T-helper 2 cell treated with Interferon-gamma antibody and Interleukin-4, amounts not matched to agents 5 μg/mL and 100 μg/mL, for 36 hours (primary cell): ENCODE measurements around the gene CDO1.
"Not testable (repeated sequence)": the region's sequence is repeated elsewhere in the genome, so short reads cannot be mapped to it uniquely, and the experiment has no call there.

Source experiments
- DNase-seq: peaks from one replicate; pipeline ENCODE4 v3.0.0; 2021; ENCODE audit warnings: low spot score
- H3K27ac Mint-ChIP-seq: one replicate; pipeline ENCODE4 v1.8.0; 2021; ENCODE audit warnings: mild to moderate bottlenecking, mixed read lengths
- H3K27me3 Mint-ChIP-seq: one replicate; pipeline ENCODE4 v1.8.0; 2021; ENCODE audit warnings: low read depth, mixed read lengths
- H3K36me3 Mint-ChIP-seq: one replicate; pipeline ENCODE4 v1.8.0; 2021; ENCODE audit warnings: low read depth, mixed read lengths
- H3K4me1 Mint-ChIP-seq: one replicate; pipeline ENCODE4 v1.8.0; 2021; ENCODE audit warnings: low read depth, mixed read lengths
- H3K4me3 Mint-ChIP-seq: one replicate; pipeline ENCODE4 v1.8.0; 2022; ENCODE audit warnings: mild to moderate bottlenecking, moderate library complexity, mixed read lengths
- H3K9me3 Mint-ChIP-seq: one replicate; pipeline ENCODE4 v1.8.0; 2021; ENCODE audit warnings: mixed read lengths

The CDO1 gene

DNA sequence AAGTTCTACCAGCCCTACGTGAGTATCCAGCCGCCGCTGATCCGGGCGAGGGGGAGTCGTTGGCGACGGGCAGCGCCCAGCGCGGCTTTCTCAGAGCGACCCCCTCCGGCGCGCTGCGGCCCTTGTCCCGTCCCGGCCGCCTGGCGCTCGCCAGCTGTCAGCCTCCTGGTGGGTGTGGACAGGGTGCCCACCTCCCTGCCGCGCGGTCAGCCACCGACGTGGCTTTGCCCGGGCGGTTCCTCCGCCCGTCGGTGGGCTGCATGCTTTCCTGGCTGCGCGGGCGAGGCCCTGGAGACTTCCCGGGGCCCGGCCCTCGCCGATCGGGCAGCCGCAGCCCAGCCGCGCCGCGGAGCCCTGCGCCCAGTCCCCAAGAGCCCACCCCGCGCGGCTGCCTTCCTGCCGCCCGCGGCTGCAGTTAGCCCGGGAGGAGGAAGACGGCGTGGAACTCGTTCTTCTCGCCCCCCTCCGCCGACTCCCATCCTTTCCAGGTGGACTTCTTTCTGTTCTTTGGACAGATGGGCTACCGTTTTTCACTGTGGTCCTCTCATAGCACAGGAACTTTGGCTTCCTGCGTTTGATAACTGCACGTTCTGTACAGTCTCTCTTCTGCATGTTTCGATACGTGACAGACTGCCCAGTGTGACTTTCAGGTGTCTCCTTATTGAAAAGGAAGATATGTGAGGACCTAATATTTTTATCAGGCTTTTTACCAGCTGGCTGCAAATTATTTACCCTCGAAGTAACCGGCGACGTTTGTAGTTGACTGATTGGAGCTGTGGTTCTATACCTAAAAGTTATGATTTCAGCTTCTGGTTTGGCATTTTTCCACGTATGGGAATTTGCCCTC is 25.9 kb upstream of the CDO1 start:
- no peak for DNase-seq
- no peaks in the 10 kb centered on the region for H3K9me3 Mint-ChIP-seq
- peaks cover 39% of the 10 kb centered on the region for H3K4me1 Mint-ChIP-seq
- no peaks in the 10 kb centered on the region for H3K27me3 Mint-ChIP-seq
- peak overlapping the region; percentile 97 for H3K4me3 Mint-ChIP-seq
- peaks cover 25% of the 10 kb centered on the region for H3K36me3 Mint-ChIP-seq
- peak overlapping the region; percentile 94 for H3K27ac Mint-ChIP-seq

DNA sequence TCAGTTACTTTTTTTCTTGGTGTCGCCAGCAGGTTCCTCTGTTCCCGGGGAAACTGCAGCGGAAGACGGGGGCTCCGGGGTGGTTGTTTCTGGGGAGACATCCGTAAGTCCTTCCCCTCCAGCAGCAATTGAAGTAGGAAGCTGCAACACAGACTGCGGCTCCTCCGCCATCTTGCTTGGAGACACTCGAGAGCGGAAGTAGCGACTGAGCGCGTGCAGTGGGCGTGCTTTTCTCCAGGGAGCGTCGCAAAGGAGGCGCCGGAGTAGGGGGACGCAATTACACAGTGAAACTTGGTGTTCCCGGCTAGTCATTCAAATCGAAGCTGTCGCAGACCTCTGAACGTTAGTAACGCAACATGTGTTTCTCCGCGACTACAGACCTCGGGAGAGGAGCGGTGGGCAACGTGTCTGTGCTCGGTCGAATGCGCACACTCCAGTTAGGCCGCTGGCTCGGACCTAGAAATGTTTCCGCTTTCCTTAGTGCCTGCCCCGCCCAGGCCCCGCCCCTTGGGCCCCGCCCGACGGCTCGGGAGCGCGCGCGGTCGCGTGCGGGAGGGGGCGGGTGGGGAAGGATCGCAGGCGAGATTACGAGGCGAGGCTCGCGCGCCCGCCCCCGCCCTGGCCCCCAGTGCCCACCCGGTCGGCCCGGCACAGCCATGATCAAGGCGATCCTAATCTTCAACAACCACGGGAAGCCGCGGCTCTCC is 25.1 kb upstream of the CDO1 start, which contains the start of the genes AP3S1 and ATG12:
AP3S1 (plus strand) TSS at position 554 of the 707 bp plus-strand sequence; CDS start at position 657, 103 bp downstream.
ATG12 (minus strand) TSS at position 184 of the 707 bp plus-strand sequence; CDS start at position 171, 13 bp downstream.
- Mint-ChIP-seq H3K27ac (peak within 1 kb of the TSS; percentile 99), H3K27me3 (no peaks in the 10 kb centered on the region), H3K4me3 (peak within 1 kb of the TSS; percentile 97), H3K9me3 (no peaks in the 10 kb centered on the region), H3K36me3 (peaks cover 30% of the 10 kb centered on the region), H3K4me1 (peaks cover 39% of the 10 kb centered on the region)
- DNase-seq, result peak; percentile 89

DNA sequence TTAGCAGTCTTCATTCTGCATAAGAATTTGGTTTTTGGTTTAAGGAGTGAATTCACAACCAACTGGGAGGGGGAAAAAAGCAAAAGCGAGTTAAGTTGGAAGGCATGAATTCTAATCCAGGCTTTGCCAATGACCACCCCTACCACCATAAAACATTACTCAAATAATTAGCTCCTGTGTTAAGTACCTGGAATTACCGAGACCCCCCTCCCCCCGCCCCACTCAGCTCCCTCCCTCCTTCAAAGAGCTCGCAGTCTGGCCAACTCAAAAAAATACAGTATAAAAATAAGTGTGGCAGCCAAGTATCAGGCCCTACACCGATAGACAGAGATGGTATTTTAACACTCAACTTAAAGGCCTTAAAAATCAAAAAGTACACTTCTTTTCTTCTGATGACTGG is 24.4 kb upstream of the CDO1 start:
- peak overlapping the region; percentile 99 for H3K27ac Mint-ChIP-seq
- H3K36me3 Mint-ChIP-seq, result peaks cover 35% of the 10 kb centered on the region
- H3K4me3 Mint-ChIP-seq, result peak overlapping the region; percentile 97
- no peaks in the 10 kb centered on the region for H3K27me3 Mint-ChIP-seq
- H3K4me1 Mint-ChIP-seq, result peaks cover 39% of the 10 kb centered on the region
- no peak for DNase-seq
- no peaks in the 10 kb centered on the region for H3K9me3 Mint-ChIP-seq

DNA sequence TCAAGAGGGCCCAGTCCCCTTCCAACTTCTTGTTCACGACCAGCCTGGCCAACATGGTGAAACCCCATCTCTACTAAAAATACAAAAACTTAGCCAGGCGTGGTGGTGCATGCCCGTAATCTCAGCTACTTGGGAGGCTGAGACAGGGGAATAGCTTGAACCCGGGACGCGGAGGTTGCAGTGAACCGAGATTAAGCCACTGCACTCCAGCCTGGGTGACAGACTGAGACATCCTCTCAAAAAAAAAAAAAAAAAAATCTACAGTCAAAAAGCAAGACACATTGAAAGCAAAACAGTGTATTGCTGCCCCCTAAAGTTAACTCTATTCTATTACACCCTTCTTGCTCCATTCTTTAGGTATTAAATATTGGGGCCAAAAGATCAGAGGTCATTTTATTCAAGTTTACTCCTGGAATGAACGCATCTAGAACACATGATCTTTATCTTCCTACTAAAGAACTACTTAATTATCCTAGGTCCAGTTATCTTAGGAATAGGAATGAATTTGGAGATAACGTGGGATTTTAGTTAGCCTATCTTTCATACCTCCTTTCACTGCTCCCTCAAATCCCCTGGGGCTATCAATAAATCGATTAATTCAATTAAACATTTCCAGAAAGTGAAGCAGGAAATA is 22.5 kb upstream of the CDO1 start:
- DNase-seq, result no peak
- Mint-ChIP-seq H3K27ac (no peak overlapping the region), H3K9me3 (no peaks in the 10 kb centered on the region), H3K36me3 (peaks cover 50% of the 10 kb centered on the region), H3K4me1 (peaks cover 33% of the 10 kb centered on the region), H3K4me3 (peak overlapping the region; percentile 97), H3K27me3 (no peaks in the 10 kb centered on the region)

DNA sequence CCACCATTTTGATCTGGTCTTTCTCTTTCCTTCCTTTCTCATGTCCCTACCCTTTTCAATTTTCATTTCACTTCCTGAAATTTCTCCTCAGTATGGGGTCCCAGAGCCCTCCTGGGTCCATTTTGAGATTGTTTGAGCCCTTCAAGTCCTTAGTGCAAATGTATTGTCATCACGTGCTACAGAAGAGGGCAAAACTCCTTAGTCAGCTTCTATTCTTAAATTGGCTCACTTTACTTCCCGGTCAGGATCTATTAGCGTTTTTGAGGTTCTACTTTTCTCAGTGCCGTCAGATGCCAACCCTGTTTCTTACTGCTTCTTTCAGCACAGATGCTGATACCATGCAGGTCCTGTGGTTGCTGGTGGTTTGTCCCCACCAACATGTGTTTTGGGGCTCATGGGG is 19.0 kb upstream of the CDO1 start:
- Mint-ChIP-seq H3K4me3 (no peak overlapping the region), H3K36me3 (peaks cover 62% of the 10 kb centered on the region), H3K9me3 (no peaks in the 10 kb centered on the region), H3K27me3 (no peaks in the 10 kb centered on the region), H3K27ac (no peak overlapping the region), H3K4me1 (peaks cover 24% of the 10 kb centered on the region)
- DNase-seq, result no peak

DNA sequence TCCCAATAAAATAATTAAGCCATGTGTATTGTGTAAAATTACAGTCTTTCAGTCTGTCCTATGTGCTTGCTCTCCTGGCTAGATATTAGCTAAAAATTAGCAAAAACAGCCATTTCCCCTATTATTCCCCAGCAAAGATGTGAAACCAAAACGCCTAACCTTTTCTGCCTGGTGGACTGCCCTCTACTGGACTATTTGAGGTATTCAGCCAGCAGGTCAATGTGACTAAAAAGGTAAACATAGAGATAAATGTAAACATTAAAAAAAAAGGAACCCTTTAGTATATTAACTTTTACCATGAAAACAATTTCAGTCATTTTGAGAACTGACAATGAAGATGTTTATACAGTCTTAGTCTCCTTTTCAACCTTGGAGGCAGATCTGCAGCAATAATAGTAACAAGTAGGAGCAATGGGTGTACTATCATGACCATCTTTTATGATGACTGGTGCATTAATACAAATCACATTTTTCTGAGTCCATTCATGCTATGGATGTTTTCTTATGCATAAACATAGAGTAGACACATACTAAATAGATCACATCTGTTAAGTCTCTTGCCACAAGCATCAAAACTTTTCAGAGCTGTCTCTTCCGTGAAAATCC is 14.8 kb upstream of the CDO1 start:
- Mint-ChIP-seq H3K27me3 (no peaks in the 10 kb centered on the region), H3K36me3 (peaks cover 60% of the 10 kb centered on the region), H3K4me3 (no peak overlapping the region), H3K4me1 (peaks cover 4% of the 10 kb centered on the region), H3K9me3 (peaks cover 6% of the 10 kb centered on the region), H3K27ac (no peak overlapping the region)
- no peak for DNase-seq

DNA sequence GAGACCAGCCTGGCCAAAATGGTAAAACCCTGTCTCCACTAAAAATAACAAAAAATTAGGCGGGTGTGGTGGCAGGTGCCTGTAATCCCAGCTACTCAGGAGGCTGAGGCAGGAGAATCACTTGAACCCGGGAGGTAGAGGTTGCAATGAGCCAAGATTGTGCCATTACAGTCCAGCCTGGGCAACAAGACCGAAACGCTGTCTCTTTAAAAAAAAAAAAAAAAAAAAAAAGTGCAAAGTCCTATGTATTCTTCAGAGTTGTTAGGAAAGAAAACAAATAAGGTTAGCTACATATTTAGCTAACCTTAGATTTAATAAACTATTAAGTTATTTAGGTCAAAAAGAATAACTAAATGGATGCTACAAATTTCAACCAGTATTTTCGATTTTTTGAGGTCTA is 13.5 kb upstream of the CDO1 start:
- Mint-ChIP-seq H3K27me3 (no peaks in the 10 kb centered on the region), H3K4me3 (no peak overlapping the region), H3K27ac (no peak overlapping the region), H3K4me1 (peaks cover 4% of the 10 kb centered on the region), H3K9me3 (peaks cover 8% of the 10 kb centered on the region), H3K36me3 (peaks cover 49% of the 10 kb centered on the region)
- no peak for DNase-seq

DNA sequence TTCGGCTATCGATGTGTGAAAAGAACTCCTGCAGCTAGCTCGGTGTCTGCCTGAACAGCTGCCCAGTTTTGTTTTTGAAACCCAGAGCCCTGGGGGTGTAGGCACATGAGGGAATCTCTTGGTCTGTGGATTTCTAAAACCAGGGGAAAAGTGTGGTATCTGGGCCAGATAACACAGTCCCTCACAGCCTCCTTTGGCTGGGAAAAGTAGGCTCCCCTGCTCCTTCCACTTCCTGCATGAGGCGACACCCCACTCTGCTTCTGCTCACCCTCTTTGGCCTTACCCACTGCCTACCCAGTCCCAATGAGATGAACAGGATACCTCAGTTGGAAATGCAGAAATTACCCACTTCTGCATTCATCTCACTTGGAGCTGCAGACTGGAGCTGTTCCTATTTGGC is 9.5 kb upstream of the CDO1 start:
- H3K27me3 Mint-ChIP-seq, result peaks cover 17% of the 10 kb centered on the region
- peaks cover 20% of the 10 kb centered on the region for H3K9me3 Mint-ChIP-seq
- DNase-seq, result no peak
- H3K4me3 Mint-ChIP-seq, result no peak overlapping the region
- H3K4me1 Mint-ChIP-seq, result no peaks in the 10 kb centered on the region
- no peak overlapping the region for H3K27ac Mint-ChIP-seq
- peaks cover 28% of the 10 kb centered on the region for H3K36me3 Mint-ChIP-seq

DNA sequence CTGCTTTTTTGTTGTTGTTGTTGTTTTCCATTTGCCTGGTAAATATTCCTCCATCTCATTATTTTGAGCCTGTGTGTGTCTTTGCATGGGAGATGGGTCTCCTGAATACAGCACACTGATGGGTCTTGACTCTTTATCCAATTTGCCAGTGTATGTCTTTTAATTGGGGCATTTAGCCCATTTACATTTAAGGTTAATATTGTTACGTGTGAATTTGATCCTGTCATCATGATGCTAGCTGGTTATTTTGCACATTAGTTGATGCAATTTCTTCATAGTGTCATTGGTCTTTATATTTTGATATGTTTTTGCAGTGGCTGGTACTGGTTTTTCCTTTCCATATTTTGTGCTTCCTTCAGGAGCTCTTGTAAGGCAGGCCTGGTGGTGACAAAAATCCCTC is 8.5 kb upstream of the CDO1 start:
- H3K9me3 Mint-ChIP-seq, result peaks cover 20% of the 10 kb centered on the region
- not testable (repeated sequence) for DNase-seq, H3K4me1 Mint-ChIP-seq, H3K27ac Mint-ChIP-seq, H3K4me3 Mint-ChIP-seq
- peaks cover 25% of the 10 kb centered on the region for H3K36me3 Mint-ChIP-seq
- H3K27me3 Mint-ChIP-seq, result peaks cover 25% of the 10 kb centered on the region

DNA sequence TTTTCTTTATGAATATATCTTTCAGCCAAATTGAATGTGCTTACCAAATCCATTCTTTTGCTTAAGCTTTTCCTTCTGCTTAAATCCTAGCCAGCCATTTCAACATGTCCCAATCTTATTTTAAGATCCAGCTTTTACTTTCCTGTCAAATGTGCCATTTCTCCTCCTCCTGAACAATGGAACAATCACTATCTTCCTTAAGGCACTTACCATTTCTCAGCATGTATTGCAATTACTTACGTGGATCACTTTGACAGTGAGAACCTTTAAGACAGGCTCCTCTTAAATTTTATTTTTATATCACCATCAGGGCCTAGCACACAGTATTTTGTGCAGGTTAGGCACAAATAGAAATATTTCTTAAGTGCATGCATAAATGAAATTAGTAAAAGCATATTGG is 4.4 kb upstream of the CDO1 start:
- Mint-ChIP-seq H3K27me3 (peaks cover 56% of the 10 kb centered on the region), H3K9me3 (peaks cover 13% of the 10 kb centered on the region), H3K4me3 (no peak overlapping the region), H3K36me3 (no peaks in the 10 kb centered on the region), H3K27ac (no peak overlapping the region), H3K4me1 (peaks cover 4% of the 10 kb centered on the region)
- DNase-seq, result no peak

DNA sequence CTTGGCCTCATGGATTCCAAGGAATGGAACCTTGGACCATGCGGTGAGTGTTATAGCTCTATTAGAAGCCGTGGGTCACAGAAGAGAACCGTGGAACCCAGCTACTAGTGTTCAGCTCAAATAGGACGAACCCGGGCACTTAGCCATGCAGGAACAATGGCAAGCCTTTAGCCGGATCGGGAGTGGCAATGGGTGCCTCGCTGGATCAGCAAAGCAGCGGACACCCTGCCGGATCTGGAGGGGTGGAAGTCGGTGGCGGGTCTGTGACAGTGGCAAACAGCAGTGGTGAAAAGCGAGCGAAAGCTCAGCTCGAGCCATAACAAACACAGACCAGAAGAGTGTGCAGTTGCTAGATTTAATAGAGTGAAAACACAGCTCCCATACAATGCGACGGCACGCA is 2.4 kb upstream of the CDO1 start:
- Mint-ChIP-seq H3K4me1 (peaks cover 19% of the 10 kb centered on the region), H3K27ac (no peak overlapping the region), H3K9me3 (peaks cover 7% of the 10 kb centered on the region), H3K4me3 (no peak overlapping the region), H3K27me3 (peaks cover 73% of the 10 kb centered on the region), H3K36me3 (no peaks in the 10 kb centered on the region)
- no peak for DNase-seq

DNA sequence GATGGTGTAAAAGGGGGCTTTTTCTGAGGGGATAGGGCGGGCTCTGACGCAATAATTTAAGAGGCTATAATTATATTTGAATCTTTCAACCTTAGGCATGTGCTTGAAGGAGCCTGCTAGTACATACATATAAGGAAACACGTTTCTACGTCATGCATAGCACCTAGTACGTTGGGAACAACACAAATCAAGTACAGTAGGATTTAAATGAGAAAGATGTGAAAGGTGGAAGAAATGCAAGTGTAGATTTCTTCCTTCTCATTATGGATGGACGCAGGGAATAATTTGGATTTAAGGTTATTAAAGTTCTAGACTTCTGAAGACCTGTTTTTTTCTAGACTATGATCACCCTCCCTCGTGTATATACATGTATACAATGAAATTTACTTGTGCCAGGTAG is 927 bp upstream of the CDO1 start:
- no peaks in the 10 kb centered on the region for H3K9me3 Mint-ChIP-seq
- no peak for DNase-seq
- H3K27me3 Mint-ChIP-seq, result peaks cover 81% of the 10 kb centered on the region
- H3K4me3 Mint-ChIP-seq, result no peak overlapping the region
- H3K27ac Mint-ChIP-seq, result no peak overlapping the region
- no peaks in the 10 kb centered on the region for H3K36me3 Mint-ChIP-seq
- H3K4me1 Mint-ChIP-seq, result peaks cover 22% of the 10 kb centered on the region

DNA sequence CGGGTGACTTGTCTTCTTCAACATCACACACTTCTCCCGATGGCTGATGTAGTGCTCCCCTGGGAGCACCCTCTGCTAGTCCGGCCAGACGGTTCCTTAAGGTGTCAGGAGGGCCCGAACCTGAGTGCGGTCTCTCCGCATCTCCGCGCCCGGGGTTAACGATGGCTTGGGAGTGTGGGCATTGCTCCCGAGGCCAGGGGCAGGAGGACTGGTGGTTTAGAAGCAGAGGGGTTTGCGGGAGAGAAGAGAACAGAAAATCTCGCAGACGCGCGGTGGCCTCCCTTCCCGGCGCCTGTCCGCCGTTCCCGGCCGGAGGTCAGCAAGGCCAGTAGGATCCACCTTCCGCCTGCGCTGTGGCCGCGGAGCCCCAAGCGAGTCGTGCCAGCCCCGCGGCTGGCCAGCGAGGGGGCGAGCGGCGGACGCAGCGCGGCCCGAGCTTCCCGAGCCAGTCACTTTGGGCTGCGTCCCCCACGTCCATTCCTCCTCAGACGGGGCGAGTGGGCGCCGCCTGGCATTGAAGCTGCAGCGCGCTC is 700 bp downstream of the CDO1 start:
- no peak for DNase-seq

More for the DNA sequence above, 700 bp downstream of the CDO1 start:
- Mint-ChIP-seq H3K4me3 (peak overlapping the region; percentile 72), H3K4me1 (peaks cover 23% of the 10 kb centered on the region), H3K9me3 (no peaks in the 10 kb centered on the region), H3K27ac (no peak overlapping the region), H3K27me3 (peaks cover 85% of the 10 kb centered on the region), H3K36me3 (no peaks in the 10 kb centered on the region)
